Measurements from ENCODE around the gene TREM1.
"Not testable (repeated sequence)": the region's sequence is repeated elsewhere in the genome, so short reads cannot be mapped to it uniquely, and the experiment has no call there.

- not testable (repeated sequence) for TF ChIP-seq CTCF (IDR thresholded peaks at IDR 0.05; ENCODE audit: insufficient read depth, low read length); GABPA (IDR thresholded peaks at IDR 0.05; ENCODE audit: low read depth)
Observed at GRCh38 chr6:41297248-41297647, 10.8 kb upstream of the TREM1 start.

Data from HL-60 (cell line).